Spleen (tissue), 11 donors: ENCODE data around the gene DPP9. TPM values are rescaled to one million over a fixed set of nuclear protein-coding genes. Genes with fewer than 3 reads are reported as not detected.
A peak's percentile ranks its signal among the peaks of the same experiment; 100 is the strongest.

ENCODE experiments used
- DNase-seq: peaks from one replicate; pipeline ENCODE4 v3.0.0-alpha.2; 2020
- H3K27ac ChIP-seq, 8 donors: fragments of 200-600 bp; sonication (generic) in 7 of 8; 1 replicate in 4 of 8; 2 replicates in 4 of 8; pipeline versions ENCODE4 v1.5.0 to v1.8.0; 2016 to 2021; ENCODE audit warnings: inconsistent platforms in 4 of 8, mild to moderate bottlenecking in 4 of 8, moderate library complexity in 1 of 8
- H3K27me3 ChIP-seq, 7 donors: fragments of 200-600 bp; sonication (generic) in 6 of 7; replicated peaks in 1 of 7; 1 replicate in 4 of 7; 2 replicates in 3 of 7; pipeline versions ENCODE4 v1.5.0 to v1.8.0; 2016 to 2021; ENCODE audit warnings: inconsistent platforms in 3 of 7, mild to moderate bottlenecking in 1 of 7
- H3K36me3 ChIP-seq, 6 donors: fragments of 200-600 bp; sonication (generic) in 5 of 6; 1 replicate in 4 of 6; 2 replicates in 2 of 6; pipeline versions ENCODE4 v1.5.0 to v1.8.0; 2016 to 2021; ENCODE audit warnings: inconsistent platforms in 2 of 6
- H3K4me1 ChIP-seq, 6 donors: fragments of 200-600 bp; sonication (generic) in 5 of 6; 1 replicate in 3 of 6; 2 replicates in 3 of 6; pipeline versions ENCODE4 v1.5.0 to v1.8.0; 2016 to 2021; ENCODE audit warnings: inconsistent platforms in 3 of 6
- H3K4me3 ChIP-seq, 8 donors: fragments of 200-600 bp; sonication (generic) in 7 of 8; 1 replicate in 4 of 8; 2 replicates in 4 of 8; pipeline versions ENCODE4 v1.5.0 to v1.8.0; 2016 to 2021; ENCODE audit warnings: inconsistent platforms in 4 of 8, mild to moderate bottlenecking in 4 of 8, moderate library complexity in 2 of 8
- H3K9me3 ChIP-seq, 8 donors: fragments of 200-600 bp; sonication (generic) in 7 of 8; 1 replicate in 4 of 8; 2 replicates in 4 of 8; pipeline versions ENCODE4 v1.5.0 to v1.8.0; 2016 to 2021; ENCODE audit warnings: inconsistent platforms in 4 of 8
- POLR2A ChIP-seq, 3 donors: fragments of 450-650 bp; IDR thresholded peaks; one replicate each; pipeline ENCODE4 v1.5.1; 2017; ENCODE audit warnings: antibody characterized with exemption in 3 of 3, mild to moderate bottlenecking in 1 of 3
- POLR2AphosphoS5 ChIP-seq, 3 donors: sonication (generic); formaldehyde crosslinking; IDR thresholded peaks; one replicate each; pipeline ENCODE4 v1.5.1; 2017; ENCODE audit warnings: antibody characterized with exemption in 3 of 3
- WGBS, 5 donors: extraction: QIAGEN DNeasy Blood & Tissue Kit in 3 of 5; methylation state at CpG; one replicate each; pipeline versions ENCODE4 v1.1.5 to v1.1.7; 2013 to 2018; 5-methylcytosine and 5-hydroxymethylcytosine counted together
- intact Hi-C: fragments of 100-400 bp; cut with DNase I; formaldehyde crosslinking; loops from one replicate; pipeline ENCODE4 v1.15.0; 2023; ENCODE audit warnings: low total_unique reads
- polyA plus RNA-seq, 3 donors: library from polyadenylated mRNA; stranded (reverse); fragments of 200-250 nt; gene quantifications; one replicate each; pipeline ENCODE4 v1.2.1, GENCODE V29; 2013
- total RNA-seq, 7 donors: library from RNA; depleted of rRNA in 3 of 7; stranded (reverse); fragments of >200 nt in 3 of 7; fragmentation: NEBNext Ultra II Directional in 4 of 7; extraction: Animal tissue kit (Norgen Biotek cat#: 25700) in 4 of 7; gene quantifications; one replicate each; pipeline versions ENCODE4 v1.1.0 to v1.2.1, GENCODE V29; 2016 to 2021
- TF ChIP-seq, protein P1 (sequence below), 11 experiments: fragments of 200-600 bp in 7 of 11; fragments of 450-650 bp in 4 of 11; sonication (generic) in 4 of 11; IDR thresholded peaks in 8 of 11; conservative IDR thresholded peaks in 3 of 11; 1 replicate in 7 of 11; 2 replicates in 4 of 11; pipeline versions ENCODE4 v1.4.0 to v1.8.0; 2016 to 2021; ENCODE audit warnings: antibody characterized with exemption in 11 of 11, inconsistent platforms in 4 of 11, mild to moderate bottlenecking in 1 of 11
- donor health status: healthy with polysubstance abuse.
- donor health status: DM: no; HTN: no; CAD: no; lungs with moderate emphysema.
- donor health status: DM: no; HTN: no; CAD: no.
- donor health status: Bipolar disorder and iron deficiency.
- donor health status: healthy.
- donor health status: DM: no; HTN: no; CAD: no.
- donor health status: DM: yes; HTN: yes; CAD: no.

The DPP9 gene
- total and polyA plus RNA-seq, 10 donors = 22.8 to 89.9 (median 64.9) TPM

DNA sequence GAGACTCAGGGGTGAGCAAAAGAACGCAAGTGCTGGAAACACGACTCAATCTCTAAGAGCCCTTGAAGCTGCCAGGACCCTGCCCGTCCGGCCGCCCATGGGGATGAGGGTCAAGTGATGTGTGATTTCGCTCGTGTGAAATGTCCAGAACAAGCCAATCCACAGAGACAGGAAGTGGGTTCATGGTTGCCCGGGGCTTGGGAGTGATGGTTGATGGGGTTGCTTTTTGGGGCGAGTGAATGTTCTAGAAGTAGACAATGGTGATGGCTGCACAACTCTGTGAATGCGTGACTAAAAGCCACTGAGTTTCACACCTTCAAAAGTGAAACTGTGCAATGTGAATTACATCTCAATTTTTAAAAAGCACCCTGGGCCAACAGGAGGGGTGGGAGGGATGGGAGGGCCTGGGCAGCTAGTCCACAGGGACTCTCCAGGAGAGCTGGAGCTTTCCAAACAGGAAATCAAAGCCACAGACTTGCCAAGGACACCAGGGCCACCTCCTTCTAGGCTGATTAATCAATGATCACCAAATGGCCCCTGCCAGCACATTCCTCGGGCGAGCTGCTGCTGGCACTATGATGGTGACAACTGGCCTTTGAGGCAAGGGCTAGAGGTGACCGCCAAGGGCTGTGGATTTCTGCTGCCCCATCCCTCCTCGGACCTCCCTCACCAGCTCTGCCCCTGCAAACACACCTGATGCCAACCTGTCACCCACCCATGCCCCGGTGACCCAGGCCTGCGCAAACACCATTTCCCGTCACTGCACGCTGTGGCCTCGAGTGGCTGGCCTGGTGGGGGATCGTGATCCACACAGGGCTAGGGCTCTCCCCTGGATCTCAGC, 14.0 kb downstream of the DPP9 start:
- peak overlapping the region in 1 of 8 donors; percentile 25 for H3K4me3 ChIP-seq

GRCh38 chr19:4707956-4708650, 15.5 kb downstream of the DPP9 start:
- DNase-seq = no peak
- TF ChIP-seq, protein P1, sequence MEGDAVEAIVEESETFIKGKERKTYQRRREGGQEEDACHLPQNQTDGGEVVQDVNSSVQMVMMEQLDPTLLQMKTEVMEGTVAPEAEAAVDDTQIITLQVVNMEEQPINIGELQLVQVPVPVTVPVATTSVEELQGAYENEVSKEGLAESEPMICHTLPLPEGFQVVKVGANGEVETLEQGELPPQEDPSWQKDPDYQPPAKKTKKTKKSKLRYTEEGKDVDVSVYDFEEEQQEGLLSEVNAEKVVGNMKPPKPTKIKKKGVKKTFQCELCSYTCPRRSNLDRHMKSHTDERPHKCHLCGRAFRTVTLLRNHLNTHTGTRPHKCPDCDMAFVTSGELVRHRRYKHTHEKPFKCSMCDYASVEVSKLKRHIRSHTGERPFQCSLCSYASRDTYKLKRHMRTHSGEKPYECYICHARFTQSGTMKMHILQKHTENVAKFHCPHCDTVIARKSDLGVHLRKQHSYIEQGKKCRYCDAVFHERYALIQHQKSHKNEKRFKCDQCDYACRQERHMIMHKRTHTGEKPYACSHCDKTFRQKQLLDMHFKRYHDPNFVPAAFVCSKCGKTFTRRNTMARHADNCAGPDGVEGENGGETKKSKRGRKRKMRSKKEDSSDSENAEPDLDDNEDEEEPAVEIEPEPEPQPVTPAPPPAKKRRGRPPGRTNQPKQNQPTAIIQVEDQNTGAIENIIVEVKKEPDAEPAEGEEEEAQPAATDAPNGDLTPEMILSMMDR (IDR thresholded peaks at IDR 0.05 in 8 of 11, conservative IDR thresholded peaks at IDR 0.05 in 3 of 11) = no peak
- TF ChIP-seq POLR2A (IDR thresholded peaks at IDR 0.05) = no peak
- Histone ChIP-seq H3K9me3 (no peaks in the 10 kb centered on the region), H3K4me1 (peaks cover 11 to 40% (median 30%) of the 10 kb centered on the region in 6 donors), H3K4me3 (no peak overlapping the region), H3K36me3 (peaks cover 0 to 99% (median 68%) of the 10 kb centered on the region in 6 donors), H3K27me3 (no peaks in the 10 kb centered on the region), H3K27ac (peak overlapping the region in 6 of 8 donors; percentile 62 to 85 (median 72))
- 94 to 97% (median 94%) methylated on average over 10 of the region's 10 CpGs for WGBS, 5 donors
- intact Hi-C loops = no loop called here

More for the DNA sequence above, 14.0 kb downstream of the DPP9 start:
- H3K9me3 ChIP-seq = no peaks in the 10 kb centered on the region
- intact Hi-C loops = no loop called here
- peak overlapping the region; percentile 39 to 85 (median 70) for H3K27ac ChIP-seq
- no peaks in the 10 kb centered on the region for H3K27me3 ChIP-seq
- H3K36me3 ChIP-seq = peaks cover 5 to 99% (median 68%) of the 10 kb centered on the region in 6 donors
- 64 to 83% (median 75%) methylated on average over 16 to 20 of the region's 20 CpGs for WGBS, 5 donors
- no peak for DNase-seq
- TF ChIP-seq POLR2AphosphoS5 (IDR thresholded peaks at IDR 0.05) (peak in 2 of 3 donors; percentile 37 to 46), POLR2A (IDR thresholded peaks at IDR 0.05) (no peak)
- TF ChIP-seq, protein P1 (IDR thresholded peaks at IDR 0.05 in 8 of 11, conservative IDR thresholded peaks at IDR 0.05 in 3 of 11) = no peak
- H3K4me1 ChIP-seq = peaks cover 11 to 55% (median 38%) of the 10 kb centered on the region in 6 donors

DNA sequence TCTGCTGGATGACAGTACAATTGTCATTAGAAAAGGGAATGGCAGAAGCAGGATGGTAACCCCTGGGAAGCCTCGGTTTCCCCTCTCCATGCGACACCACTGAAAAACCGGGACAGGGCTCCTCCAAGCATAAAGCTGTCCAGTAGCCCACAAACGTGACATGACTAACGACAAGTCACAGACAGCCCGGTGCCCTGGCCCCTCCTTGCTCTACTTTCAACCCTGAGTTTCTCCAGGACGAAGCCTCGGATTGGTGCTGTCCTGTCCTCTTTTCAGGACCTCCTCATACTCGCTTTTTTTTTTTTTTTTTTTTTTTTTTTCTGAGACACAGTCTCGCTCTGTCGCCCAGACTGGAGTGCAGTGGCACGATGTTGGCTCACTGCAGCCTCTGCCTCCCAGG, 16.3 kb downstream of the DPP9 start:
- TF ChIP-seq, protein P1 (IDR thresholded peaks at IDR 0.05 in 8 of 11, conservative IDR thresholded peaks at IDR 0.05 in 3 of 11) = no peak
- TF ChIP-seq POLR2A (IDR thresholded peaks at IDR 0.05) (no peak), POLR2AphosphoS5 (IDR thresholded peaks at IDR 0.05) (no peak)

More for the DNA sequence above, 16.3 kb downstream of the DPP9 start:
- Histone ChIP-seq H3K9me3 (no peaks in the 10 kb centered on the region), H3K36me3 (peaks cover 0 to 99% (median 67%) of the 10 kb centered on the region in 6 donors), H3K27ac (peak overlapping the region in 2 of 8 donors; percentile 74 to 85), H3K4me3 (no peak overlapping the region), H3K4me1 (peaks cover 11 to 35% (median 29%) of the 10 kb centered on the region in 6 donors), H3K27me3 (no peaks in the 10 kb centered on the region)
- DNase-seq = no peak
- WGBS, 5 donors = 91 to 97% (median 92%) methylated on average over 12 of the region's 12 CpGs
- intact Hi-C loops = no loop called here
